Nephron progenitor cell (in vitro differentiated cells): ENCODE data around the gene DRC3.
A peak's percentile ranks its signal among the peaks of the same experiment; 100 is the strongest.
"Not testable (repeated sequence)": the region's sequence is repeated elsewhere in the genome, so short reads cannot be mapped to it uniquely, and the experiment has no call there.

Experiments used
- DNase-seq: peaks from one replicate; pipeline ENCODE4 v3.0.0; 2021
- H3K27ac Mint-ChIP-seq: 2 replicates; pipeline ENCODE4 v1.8.0; 2021; ENCODE audit warnings: mild to moderate bottlenecking, moderate library complexity, mixed read lengths
- H3K27me3 Mint-ChIP-seq: 2 replicates; pipeline ENCODE4 v1.8.0; 2021; ENCODE audit warnings: mild to moderate bottlenecking, low read depth, mixed read lengths; ENCODE audit not compliant: poor library complexity
- H3K36me3 Mint-ChIP-seq: 2 replicates; pipeline ENCODE4 v1.8.0; 2021; ENCODE audit warnings: low read depth, mixed read lengths
- H3K4me1 Mint-ChIP-seq: 2 replicates; pipeline ENCODE4 v1.8.0; 2021; ENCODE audit warnings: mixed read lengths
- H3K4me3 Mint-ChIP-seq: 2 replicates; pipeline ENCODE4 v1.8.0; 2021; ENCODE audit warnings: mild to moderate bottlenecking, moderate library complexity, mixed read lengths
- H3K9me3 Mint-ChIP-seq: 2 replicates; pipeline ENCODE4 v1.8.0; 2021; ENCODE audit warnings: mild to moderate bottlenecking, moderate library complexity, mixed read lengths
- TF ChIP-seq, protein P1 (sequence below): fragments of 200-600 bp; sonication (generic); IDR thresholded peaks from 2 replicates; pipeline ENCODE4 v1.5.0; 2021; ENCODE audit warnings: antibody characterized with exemption

DRC3 gene

DNA sequence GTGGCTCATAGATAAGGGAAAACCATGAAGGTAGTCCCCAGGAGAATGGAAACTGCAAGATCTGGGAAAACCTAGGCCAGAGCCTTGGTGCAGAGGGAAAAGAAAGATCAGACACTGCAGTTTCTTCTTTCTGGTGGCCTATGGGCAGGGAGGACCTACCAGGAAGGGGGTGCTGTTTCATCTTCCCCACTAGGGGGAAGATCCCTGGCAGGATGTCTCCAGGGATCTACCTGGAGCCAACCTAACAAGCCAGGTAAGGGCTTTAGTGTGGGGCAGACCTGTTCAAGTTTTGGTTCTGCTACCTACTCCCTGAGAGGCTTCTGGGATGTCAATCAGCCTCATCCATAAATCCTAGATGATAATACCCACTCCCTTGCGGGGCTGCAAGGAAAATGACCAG is 21.9 kb upstream of the DRC3 start:
- no peak overlapping the region for H3K27ac Mint-ChIP-seq
- DNase-seq: no peak

DNA sequence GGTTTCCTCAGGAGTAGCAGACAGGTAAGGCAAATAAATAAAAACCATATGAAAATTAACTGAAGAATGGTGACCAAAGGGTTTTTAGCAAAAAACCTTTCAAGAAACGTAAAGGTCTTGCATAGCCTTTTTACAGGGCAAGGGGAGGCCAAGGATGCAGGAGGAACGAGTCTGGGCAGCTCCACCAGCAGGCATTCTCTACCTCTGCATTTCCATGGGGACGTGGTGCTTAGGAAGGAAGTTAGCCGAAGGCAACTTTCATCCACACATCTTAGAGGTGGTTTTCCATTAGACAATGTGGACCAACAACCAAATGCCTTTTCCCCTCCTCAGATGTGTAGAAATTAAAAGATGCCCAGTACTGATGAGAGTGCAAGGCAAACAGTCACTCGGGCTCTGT is 21.1 kb upstream of the DRC3 start:
- Mint-ChIP-seq H3K4me3 (no peak overlapping the region), H3K4me1 (peaks cover 4% of the 10 kb centered on the region), H3K36me3 (peaks cover 19% of the 10 kb centered on the region), H3K27ac (peak overlapping the region; percentile 59), H3K27me3 (peaks cover 11% of the 10 kb centered on the region), H3K9me3 (peaks cover 10% of the 10 kb centered on the region)
- no peak for DNase-seq
- TF ChIP-seq, protein P1, sequence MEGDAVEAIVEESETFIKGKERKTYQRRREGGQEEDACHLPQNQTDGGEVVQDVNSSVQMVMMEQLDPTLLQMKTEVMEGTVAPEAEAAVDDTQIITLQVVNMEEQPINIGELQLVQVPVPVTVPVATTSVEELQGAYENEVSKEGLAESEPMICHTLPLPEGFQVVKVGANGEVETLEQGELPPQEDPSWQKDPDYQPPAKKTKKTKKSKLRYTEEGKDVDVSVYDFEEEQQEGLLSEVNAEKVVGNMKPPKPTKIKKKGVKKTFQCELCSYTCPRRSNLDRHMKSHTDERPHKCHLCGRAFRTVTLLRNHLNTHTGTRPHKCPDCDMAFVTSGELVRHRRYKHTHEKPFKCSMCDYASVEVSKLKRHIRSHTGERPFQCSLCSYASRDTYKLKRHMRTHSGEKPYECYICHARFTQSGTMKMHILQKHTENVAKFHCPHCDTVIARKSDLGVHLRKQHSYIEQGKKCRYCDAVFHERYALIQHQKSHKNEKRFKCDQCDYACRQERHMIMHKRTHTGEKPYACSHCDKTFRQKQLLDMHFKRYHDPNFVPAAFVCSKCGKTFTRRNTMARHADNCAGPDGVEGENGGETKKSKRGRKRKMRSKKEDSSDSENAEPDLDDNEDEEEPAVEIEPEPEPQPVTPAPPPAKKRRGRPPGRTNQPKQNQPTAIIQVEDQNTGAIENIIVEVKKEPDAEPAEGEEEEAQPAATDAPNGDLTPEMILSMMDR: no peak

More for the DNA sequence above, 21.9 kb upstream of the DRC3 start:
- no peak overlapping the region for H3K4me3 Mint-ChIP-seq
- peaks cover 16% of the 10 kb centered on the region for H3K36me3 Mint-ChIP-seq
- H3K4me1 Mint-ChIP-seq: peaks cover 4% of the 10 kb centered on the region
- H3K27me3 Mint-ChIP-seq: peaks cover 11% of the 10 kb centered on the region
- H3K9me3 Mint-ChIP-seq: peaks cover 5% of the 10 kb centered on the region
- TF ChIP-seq, protein P1: peak; percentile 8

DNA sequence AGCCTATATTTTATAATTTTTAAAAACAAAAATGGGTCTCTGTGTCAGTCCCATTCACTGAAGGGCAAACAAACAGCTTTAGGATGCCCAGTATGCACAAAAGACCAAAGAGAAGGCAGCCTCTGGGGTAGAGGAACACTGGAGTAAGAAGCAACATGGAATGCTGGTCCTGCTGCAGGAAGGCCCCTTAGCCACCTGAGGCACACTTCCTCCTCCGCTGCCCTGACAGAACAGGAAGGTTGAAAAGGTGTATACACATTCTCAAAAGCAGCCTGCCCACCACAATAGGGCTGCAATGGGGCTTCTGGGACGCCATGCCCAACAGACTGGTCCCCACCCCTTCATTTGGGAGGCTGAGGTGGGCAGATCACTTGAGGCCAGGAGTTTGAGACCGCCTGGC is 20.0 kb upstream of the DRC3 start:
- no peak overlapping the region for H3K27ac Mint-ChIP-seq

DNA sequence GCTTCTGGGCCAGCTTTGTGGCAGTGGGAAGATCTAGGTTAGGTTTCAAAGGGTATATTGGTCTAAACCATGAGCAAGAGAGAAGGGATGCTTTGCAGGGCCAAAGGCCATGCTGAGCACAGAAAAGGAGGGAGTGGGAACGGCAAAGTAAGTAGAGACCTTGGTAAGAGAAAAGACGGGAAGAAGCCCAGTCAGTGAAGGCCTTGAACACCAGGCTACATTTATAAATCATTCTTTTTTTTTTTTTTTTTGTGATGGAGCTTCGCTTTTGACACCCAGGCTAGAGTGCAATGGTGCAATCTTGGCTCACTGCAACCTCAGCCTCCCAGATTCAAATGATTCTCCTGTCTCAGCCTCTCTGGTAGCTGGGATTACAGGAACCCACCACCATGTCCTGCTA is 18.6 kb upstream of the DRC3 start:
- Mint-ChIP-seq H3K4me1 (peaks cover 11% of the 10 kb centered on the region), H3K27me3 (peaks cover 11% of the 10 kb centered on the region), H3K9me3 (peaks cover 10% of the 10 kb centered on the region), H3K4me3 (no peak overlapping the region), H3K27ac (peak overlapping the region; percentile 81), H3K36me3 (peaks cover 19% of the 10 kb centered on the region)
- no peak for DNase-seq
- TF ChIP-seq, protein P1: no peak

More for the DNA sequence above, 20.0 kb upstream of the DRC3 start:
- H3K9me3 Mint-ChIP-seq: peaks cover 10% of the 10 kb centered on the region
- H3K27me3 Mint-ChIP-seq: peaks cover 11% of the 10 kb centered on the region
- H3K36me3 Mint-ChIP-seq: peaks cover 19% of the 10 kb centered on the region
- TF ChIP-seq, protein P1: no peak
- no peak overlapping the region for H3K4me3 Mint-ChIP-seq
- peaks cover 4% of the 10 kb centered on the region for H3K4me1 Mint-ChIP-seq
- no peak for DNase-seq

DNA sequence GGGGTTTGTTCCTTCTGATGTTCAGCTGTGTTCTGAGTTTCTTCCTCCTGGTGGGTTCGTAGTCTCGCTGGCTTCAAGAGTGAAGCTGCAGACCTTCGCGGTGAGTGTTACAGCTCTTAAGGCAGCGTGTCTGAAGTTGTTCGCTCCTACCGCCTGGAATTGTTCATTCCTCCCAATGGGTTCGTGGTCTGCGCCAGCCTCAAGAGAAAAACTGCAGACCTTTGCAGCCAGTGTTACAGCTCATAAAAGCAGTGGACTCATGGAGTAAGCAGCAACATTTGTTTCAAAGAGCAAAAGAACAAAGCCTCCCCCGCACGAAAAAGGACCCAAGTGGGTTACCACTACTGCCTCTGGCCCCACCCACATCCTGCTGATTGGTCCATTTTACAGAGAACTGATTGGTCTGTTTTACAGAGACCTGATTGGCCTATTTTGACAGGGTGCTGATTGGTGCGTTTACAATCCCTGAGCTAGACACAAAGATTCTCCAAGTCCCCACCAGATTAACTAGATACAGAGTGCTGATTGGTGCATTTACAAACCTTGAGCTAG is 16.8 kb upstream of the DRC3 start:
- H3K4me3 Mint-ChIP-seq, DNase-seq, H3K27me3 Mint-ChIP-seq: not testable (repeated sequence)
- H3K9me3 Mint-ChIP-seq: peaks cover 10% of the 10 kb centered on the region
- H3K4me1 Mint-ChIP-seq: peaks cover 25% of the 10 kb centered on the region
- peaks cover 19% of the 10 kb centered on the region for H3K36me3 Mint-ChIP-seq
- peak overlapping the region; percentile 45 for H3K27ac Mint-ChIP-seq

DNA sequence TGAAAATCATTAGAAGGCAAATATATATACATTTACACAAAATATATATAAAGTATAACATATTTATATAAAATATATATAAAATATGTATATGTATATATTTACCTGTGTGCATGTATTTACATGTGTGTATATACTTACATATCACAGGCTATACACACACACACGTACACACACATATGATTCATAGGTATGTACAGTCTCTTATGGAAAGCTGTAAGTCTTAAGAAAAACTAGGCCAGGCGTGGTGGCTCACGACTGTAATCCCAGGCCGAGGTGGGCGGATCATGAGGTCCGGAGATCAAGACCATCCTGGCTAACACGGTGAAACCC is 15.1 kb upstream of the DRC3 start:
- no peak for DNase-seq
- Mint-ChIP-seq H3K4me3 (no peak overlapping the region), H3K36me3 (peaks cover 19% of the 10 kb centered on the region), H3K4me1 (peaks cover 22% of the 10 kb centered on the region), H3K9me3 (peaks cover 10% of the 10 kb centered on the region), H3K27ac (no peak overlapping the region), H3K27me3 (no peaks in the 10 kb centered on the region)
- TF ChIP-seq, protein P1: no peak
